Left kidney (tissue), 8 donors: ENCODE measurements around the gene ADCY4. TPM values are rescaled to one million over a fixed set of nuclear protein-coding genes. Genes with fewer than 3 reads are reported as not detected.
"Not testable (repeated sequence)": the region's sequence is repeated elsewhere in the genome, so short reads cannot be mapped to it uniquely, and the experiment has no call there.

Source experiments
- DNase-seq: peaks from one replicate; pipeline ENCODE4 v3.0.0-alpha.2; 2013
- long read RNA-seq, 8 donors: transcript quantifications; one replicate each; lab custom pipeline, GENCODE V29; 2026
- polyA plus RNA-seq: library from polyadenylated mRNA; unstranded; fragments of 120-200 nt; gene quantifications from one replicate; pipeline ENCODE4 v1.2.1, GENCODE V29; 2013; ENCODE audit not compliant: insufficient read length

Gene ADCY4
- polyA plus RNA-seq = 22.4 TPM
- long read RNA-seq, donor 1, partial matches to known transcripts = 0 of 3 reads
- long read RNA-seq, donor 1, other reads (novel, unspliced or antisense) = 0 of 3 reads
- long read RNA-seq, donor 2, partial matches to known transcripts = 0 of 1 reads
- long read RNA-seq, donor 2, other reads (novel, unspliced or antisense) = 0 of 1 reads
- long read RNA-seq, donor 3, partial matches to known transcripts = 0 of 1 reads
- long read RNA-seq, donor 3, other reads (novel, unspliced or antisense) = 0 of 1 reads
- long read RNA-seq, donor 4, partial matches to known transcripts = 0 of 1 reads
- long read RNA-seq, donor 4, other reads (novel, unspliced or antisense) = 0 of 1 reads
- long read RNA-seq, donor 5, transcript ADCY4-210 (1 exons, 846 nt) = major isoform, 5 of 5 reads
- long read RNA-seq, donor 5, partial matches to known transcripts = 0 of 5 reads
- long read RNA-seq, donor 5, other reads (novel, unspliced or antisense) = 0 of 5 reads
- long read RNA-seq, donor 6, partial matches to known transcripts = 0 of 1 reads
- long read RNA-seq, donor 6, other reads (novel, unspliced or antisense) = 0 of 1 reads
- long read RNA-seq, donor 7, partial matches to known transcripts = 0 of 1 reads
- long read RNA-seq, donor 7, other reads (novel, unspliced or antisense) = 0 of 1 reads
- long read RNA-seq, donor 8, partial matches to known transcripts = 0 of 2 reads
- long read RNA-seq, donor 8, other reads (novel, unspliced or antisense) = 0 of 2 reads

DNA sequence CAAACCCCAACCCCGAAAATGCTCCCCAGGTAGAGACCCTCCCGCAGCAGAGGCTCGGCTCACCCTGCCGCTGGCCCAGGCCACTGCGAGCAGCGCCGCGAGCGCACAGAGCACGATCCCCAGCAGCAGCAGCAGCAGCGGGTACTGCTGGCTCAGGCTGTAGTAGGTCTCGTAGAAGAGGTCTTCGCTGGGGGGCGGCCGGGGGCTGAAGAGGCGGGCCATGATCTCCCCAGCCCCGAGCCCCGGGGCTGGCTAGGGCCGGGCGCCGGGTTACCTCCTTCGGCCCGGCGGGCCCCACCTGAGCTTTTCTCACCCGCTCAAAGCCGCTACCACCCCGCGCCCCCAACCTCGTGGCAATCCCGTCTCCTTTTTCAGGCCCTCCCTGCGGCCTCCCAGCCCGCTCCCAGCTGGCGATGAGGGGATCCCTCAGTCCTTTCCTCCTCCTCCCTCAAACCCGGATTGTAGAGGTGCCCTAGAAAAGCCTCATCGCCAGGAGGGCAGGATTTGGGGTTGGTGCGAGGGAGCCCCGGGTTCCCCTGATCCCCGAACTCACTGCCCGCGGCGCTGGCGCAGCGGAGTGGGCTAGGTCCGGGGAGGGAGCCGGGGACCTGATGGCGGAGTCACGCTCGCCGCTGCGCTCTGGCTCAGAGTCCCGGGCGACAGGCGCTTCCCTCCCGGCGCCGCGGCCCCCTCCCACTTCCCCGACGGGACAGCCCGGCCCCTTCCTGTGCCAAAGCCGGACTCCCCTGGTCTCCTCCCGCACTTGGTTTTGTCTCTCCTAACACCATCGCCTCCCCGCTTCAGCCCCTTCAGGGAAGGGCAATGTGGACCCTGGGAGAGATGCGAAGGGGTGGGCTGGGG is at the start of gene ADCY4:
ADCY4 (minus strand) TSS at position 641 of the 861 bp plus-strand sequence; CDS start at position 222, 419 bp downstream.
- DNase-seq = no peak

DNA sequence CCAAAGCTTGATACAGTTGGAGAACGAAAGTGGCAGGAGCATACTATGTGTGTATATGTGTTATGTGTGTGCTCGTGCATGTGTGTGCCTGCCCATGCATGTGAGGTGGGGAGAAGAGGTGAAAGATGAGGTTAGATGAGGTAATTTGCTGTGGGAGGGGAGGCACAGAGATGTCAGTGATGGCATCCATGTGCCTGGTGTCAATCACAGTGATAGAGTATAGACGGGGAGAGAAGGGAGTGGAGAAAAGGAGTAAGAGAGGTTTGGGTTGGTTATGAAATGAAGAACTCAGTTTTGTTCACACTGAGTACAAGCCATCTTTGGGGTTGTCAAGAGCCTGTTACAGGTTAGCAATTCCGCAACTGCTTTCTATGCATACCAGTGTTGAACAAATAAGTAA is 49.3 kb upstream of the ADCY4 start:
- no peak for DNase-seq

DNA sequence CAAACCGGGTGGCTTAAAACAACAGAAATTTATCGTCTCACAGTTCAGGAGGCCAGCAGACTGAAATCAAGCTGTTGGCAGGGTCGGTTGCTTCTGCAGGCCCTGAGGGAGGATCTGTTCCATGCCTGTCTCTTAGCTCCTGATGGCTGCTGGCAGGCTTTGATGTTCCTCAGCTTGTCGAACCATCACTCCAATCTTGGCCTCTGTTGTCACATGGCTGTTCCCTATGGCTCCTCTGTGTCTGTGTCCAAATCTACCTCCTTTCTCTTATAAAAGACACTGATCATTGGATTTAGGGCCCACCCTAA is 47.1 kb upstream of the ADCY4 start:
- no peak for DNase-seq

DNA sequence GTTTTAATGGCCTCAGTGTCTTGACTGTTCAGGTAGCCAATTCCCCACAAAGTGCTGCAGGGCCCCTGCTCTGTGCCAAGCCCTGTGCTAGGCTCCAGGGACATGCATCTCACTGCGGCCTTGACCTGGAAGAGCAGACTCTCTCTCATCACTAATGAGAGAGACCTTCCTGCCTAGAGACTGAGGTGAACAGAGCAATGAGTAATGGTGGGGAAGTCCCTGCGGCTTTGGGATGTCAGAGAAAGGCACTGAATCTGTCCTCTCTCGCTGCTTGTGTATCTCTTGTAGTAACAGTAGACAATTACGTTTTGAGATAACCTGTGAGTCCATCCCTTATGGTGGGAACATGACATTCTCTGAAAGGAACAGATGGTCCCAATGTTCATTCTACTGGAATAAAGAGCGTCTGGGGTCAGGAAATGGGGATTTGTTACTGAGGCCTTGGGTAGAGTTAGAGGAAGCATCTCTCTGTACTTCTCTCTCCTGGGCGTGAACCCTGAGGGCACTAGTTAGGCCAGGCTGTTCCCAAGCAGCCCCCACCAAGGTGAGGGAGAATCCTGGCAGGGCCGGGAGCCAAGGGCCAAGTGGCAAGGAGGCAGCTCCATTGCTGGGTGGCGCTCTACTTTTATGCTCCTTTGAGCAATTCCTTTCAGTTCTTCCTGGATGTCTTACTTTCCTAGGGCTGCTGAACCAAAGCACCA is 46.6 kb upstream of the ADCY4 start:
- DNase-seq = no peak

DNA sequence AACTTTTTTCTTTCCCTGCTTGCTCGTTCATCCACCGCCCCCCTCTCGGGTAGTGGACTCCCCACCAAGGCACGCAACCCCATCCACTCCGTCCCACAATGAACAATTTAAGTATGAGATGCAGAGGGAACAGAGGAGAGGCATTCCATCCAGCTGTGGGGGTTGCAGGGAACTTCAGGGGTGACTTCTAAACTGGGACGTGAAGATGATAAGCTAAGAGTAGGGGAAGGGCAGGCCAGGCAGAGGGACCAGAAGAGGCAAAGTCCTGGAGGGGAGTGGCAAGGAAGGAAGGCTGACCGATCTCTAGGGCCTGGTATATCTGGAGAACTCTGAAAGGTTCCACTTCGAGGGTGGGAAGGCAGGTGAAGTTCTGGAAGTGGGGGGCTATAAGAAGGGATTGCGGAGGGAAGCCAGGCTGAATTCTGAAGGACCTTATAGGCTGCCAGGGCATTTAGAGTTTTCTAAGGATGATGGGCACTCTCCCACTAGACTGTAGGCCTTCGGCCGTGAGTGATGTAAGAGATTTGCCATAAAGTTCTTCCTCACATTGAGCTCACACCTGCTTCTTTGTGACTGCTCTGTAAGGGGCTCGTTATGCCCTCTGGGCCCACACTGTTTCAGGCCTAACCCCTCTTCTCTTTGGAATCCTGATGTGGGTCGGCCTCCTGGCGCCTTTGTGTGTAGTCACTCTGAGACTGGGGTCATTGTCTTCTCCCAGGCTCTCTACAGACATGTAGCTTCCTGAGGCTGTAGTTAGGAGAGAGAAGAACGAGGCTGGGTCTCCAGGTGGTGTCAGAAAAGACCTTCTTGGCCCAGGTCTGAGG is 45.2 kb upstream of the ADCY4 start:
- DNase-seq = no peak

DNA sequence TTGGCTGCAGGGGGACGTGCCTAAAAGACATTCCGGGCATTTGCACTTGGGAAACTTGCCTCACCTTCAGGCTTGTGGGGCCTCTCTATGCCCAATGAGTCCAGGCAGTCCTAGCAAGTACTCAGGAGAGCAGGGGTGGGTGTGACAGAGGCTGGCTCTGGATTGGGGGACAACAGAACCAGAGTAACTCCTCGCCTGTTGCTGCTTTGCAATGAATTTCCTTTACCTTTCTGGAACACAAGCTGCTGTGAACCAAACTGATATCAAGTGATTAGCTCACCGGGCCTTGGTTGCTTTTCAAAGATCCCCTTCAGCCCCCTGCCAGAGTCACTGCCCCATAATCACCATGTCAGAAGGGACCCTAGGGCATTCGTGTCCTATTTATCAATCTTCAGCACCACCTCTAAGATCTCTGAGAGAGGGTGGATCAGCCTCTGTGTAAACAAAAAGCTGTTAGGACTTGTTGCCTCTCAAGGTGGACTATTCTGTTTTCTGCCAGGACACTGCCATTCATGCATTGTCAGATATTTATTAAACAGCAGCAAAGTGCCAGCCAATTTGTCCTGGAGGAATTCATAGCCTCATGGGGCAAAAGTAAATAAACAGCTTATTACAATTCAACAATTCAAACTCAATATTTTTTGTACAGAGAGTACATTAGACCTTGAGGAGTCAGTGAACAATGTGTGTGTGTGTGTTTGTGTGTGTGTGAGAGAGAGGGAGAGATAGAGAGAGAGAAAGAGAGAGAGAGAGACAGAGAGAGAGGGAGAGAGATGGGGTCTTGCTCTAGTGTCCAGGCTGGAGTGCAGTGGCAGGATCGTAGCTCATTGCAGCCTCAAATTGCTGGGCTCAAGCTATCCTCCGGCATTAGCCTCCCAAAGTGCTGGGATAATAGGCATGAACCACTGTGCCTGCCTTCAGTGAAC is 44.4 kb upstream of the ADCY4 start:
- DNase-seq = no peak

DNA sequence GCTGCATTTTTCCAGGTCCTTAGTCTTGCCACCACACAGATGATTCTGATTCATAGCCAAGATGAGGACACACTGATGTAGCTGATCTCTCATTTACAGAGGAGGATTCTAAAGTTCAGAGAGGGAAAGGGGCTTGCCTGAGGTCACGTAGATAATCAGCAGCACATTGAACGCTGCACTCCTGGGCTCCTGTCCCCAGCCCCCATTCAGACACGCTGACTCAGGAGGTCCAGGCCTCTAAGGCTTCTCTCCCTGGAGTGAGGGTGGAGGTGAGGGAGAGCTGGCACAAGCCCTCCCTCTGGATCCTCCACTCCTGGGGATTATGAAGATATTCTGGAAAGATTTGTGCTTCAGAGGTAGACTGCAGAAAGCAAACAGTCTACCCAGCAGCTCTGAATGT is 43.5 kb upstream of the ADCY4 start:
- no peak for DNase-seq

DNA sequence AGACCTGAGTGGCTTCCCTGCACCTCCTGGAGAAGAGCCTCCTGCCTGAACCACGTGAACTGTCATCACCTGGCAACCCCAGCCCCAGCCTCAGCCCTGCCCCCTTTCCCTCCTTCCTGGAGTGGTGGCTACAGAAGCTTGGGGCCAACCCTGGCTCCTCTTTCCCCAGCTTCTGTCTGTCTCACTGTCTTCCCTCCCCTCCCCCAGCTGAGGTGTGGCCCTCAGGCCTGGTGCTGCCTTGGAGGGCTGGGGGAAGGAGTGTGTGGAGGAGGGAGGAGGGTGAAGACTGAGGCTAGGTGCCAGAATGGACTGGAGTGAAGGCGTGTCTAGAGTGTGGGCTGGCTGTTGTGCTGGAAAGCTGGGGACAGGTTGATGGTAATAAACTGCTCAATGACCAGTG is 42.8 kb upstream of the ADCY4 start:
- no peak for DNase-seq

DNA sequence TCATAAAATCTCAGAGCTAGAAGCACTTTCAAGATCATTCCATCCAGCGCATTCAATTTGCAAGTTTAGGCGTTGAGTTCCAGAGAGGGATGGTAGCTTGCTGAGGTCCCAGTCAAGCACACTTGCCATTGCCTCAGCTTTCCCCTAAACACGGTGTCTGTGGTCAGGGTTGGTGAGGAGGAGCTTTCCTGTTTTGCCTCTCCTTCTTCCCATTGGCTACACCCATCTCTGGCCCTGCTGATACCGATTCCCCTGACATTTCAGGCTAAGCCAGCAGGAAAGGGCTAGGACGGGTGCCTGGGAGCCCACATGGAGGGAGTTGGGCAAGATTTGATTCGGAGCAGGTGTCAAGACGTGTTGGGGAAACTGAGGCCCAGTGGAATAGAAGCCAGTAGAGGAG is 42.3 kb upstream of the ADCY4 start:
- no peak for DNase-seq

DNA sequence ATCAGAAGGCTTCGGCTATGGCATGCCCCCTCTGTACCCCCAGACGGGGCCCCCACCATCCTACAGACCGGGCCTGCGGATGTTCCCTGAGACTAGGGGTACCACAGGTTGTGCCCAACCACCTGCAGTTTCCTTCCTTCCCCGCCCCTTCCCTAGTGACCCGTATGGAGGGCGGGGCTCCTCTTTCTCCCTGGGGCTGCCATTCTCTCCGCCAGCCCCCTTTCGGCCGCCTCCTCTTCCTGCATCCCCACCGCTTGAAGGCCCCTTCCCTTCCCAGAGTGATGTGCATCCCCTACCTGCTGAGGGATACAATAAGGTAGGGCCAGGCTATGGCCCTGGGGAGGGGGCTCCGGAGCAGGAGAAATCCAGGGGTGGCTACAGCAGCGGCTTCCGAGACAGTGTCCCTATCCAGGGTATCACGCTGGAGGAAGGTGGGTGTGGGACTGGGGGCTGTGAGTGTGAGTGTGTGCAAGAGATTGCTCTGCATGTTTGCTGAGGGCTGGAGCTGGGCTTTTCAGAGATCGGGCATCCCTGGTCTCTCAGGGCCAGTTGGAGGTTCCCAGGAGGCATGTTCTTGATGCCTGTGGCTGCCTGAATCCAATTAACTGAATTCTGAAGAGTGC is 41.7 kb upstream of the ADCY4 start:
- no peak for DNase-seq

DNA sequence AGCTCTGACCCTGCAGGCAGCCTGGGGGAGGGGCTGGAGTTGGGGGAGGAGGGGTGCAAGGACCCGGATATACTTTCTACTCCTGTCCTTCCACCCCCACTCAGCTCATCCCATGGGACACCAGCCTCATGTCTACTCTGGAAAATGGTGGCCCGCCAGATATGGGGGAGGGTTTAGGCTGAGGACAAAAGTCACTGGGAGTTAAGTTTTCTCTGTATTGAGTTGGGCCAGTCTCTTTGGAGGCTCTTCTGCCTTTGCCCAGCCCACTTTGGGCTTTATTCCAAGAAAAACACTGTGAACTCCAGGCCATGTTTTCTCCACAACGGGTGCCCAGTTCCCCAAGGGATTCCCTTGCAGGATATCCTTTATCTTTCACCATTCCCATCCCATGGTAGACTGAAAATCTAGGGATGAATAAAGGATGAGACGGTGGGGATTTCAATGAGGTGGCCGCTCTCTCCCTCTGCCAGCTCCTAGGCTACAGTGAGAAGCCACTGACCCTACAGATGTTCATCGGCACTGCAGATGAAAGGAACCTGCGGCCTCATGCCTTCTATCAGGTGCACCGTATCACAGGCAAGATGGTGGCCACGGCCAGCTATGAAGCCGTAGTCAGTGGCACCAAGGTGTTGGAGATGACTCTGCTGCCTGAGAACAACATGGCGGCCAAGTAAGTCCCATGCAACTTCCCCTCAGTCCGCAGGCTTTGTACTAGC is 38.0 kb upstream of the ADCY4 start:
- DNase-seq = no peak

DNA sequence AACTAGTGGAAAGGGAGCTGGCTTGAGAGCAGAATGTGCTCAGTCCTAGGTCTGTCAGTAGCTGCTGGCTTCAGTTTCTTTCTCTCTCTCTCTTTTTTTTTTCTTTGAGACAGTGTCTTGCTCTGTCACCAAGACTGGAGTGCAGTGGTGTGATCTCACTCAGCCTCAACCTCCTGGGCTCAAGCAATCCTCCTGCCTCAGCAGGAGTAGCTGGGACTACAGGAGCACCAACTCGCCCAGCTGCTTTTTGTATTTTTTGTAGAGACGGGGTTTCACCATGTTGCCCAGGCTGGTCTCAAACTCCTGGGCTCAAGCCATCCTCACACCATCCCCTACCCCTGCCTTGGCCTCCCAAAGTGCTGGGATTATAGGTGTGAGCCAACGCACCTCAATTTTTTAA is 36.7 kb upstream of the ADCY4 start:
- DNase-seq = not testable (repeated sequence)

DNA sequence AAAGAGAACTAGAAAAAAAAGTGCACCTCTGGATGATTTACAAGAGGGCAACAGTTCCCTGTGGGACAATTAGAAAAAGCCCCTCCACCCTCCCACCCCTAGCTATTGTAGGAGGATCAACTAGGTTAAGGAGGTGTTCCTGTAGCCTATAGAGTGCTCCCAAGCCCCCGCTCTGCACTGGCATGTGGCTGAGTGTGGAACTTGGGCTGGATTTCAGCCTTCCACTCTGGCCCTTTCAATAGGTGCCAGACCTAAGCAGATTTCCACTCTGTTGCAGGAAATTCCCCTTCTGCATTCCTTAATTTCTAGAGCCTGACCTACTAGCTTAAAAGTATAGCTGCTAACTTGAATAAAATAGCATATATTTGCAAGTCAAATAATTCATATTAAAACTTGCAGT is 35.9 kb upstream of the ADCY4 start:
- DNase-seq = no peak

DNA sequence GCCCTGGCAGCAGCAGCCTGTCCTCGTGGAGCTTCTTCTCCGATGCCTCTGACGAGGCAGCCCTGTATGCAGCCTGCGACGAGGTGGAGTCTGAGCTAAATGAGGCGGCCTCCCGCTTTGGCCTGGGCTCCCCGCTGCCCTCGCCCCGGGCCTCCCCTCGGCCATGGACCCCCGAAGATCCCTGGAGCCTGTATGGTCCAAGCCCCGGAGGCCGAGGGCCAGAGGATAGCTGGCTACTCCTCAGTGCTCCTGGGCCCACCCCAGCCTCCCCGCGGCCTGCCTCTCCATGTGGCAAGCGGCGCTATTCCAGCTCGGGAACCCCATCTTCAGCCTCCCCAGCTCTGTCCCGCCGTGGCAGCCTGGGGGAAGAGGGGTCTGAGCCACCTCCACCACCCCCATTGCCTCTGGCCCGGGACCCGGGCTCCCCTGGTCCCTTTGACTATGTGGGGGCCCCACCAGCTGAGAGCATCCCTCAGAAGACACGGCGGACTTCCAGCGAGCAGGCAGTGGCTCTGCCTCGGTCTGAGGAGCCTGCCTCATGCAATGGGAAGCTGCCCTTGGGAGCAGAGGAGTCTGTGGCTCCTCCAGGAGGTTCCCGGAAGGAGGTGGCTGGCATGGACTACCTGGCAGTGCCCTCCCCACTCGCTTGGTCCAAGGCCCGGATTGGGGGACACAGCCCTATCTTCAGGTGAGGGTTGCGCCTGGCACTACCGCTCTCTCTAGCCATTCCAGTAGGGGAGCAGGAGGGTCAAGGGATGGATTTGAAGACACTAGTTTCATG is 35.2 kb upstream of the ADCY4 start:
- no peak for DNase-seq

DNA sequence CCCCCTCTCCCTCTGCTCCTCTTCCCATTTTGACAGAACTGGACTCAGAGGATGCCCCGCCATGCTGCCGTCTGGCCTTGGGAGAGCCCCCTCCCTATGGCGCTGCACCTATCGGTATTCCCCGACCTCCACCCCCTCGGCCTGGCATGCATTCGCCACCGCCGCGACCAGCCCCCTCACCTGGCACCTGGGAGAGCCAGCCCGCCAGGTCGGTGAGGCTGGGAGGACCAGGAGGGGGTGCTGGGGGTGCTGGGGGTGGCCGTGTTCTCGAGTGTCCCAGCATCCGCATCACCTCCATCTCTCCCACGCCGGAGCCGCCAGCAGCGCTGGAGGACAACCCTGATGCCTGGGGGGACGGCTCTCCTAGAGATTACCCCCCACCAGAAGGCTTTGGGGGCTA is 34.6 kb upstream of the ADCY4 start:
- no peak for DNase-seq

DNA sequence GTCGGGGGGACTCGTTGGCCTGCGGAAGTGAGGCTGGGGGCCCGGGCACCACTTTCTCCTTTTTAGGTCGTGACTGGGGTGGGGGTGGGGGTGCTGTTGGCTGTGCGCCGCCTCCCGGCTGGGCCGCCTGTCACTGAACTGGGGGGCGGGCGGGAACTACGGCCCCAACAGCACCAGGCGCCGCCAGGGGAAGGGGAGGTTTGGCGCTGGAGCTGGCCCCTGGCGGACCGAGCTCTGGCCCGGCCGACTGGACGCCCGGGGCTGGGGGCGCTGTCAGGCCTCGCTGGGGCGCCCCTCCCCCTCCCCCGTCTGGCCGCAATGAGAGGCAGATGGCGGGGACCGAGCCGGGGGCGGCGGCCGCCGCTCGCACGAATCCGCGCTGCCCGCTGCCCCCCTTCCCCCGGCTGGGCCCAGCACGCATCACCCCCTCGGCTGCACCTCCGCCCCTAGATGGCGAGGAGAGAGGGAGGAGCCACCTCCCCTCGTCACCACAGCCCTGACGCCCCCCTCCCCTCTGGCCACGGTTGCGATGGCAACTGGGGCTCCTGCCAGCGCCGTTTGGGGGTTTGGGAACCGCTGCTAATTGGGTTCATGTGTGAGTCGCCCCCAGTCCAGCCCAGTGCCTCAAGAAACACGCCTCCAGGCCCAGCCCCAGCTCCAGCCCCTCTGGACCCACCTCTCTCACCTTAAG is 33.8 kb upstream of the ADCY4 start:
- DNase-seq = peak; percentile 80

DNA sequence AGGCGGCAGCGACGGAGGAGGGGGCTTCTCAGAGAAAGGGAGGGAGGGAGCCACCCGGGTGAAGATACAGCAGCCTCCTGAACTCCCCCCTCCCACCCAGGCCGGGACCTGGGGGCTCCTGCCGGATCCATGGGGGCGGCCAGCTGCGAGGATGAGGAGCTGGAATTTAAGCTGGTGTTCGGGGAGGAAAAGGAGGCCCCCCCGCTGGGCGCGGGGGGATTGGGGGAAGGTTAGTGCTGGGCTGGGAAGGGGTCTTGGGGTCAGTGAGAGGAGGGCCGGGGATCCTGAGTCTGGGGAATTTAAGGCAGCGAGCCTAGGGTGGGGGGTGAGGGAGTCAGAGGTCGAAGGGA is 33.3 kb upstream of the ADCY4 start:
- peak; percentile 31 for DNase-seq
